Subcutaneous abdominal adipose tissue (tissue), 5 donors: ENCODE results near the gene VWA3B.

ENCODE experiments used
- H3K27ac ChIP-seq: one replicate; pipeline ENCODE4 v1.7.0; 2013; ENCODE audit warnings: low read depth, mild to moderate bottlenecking, inconsistent platforms, low read length, moderate library complexity
- H3K27me3 ChIP-seq, 5 donors: one replicate each; pipeline ENCODE4 v1.7.0; 2013; ENCODE audit warnings: low read length in 5 of 5, inconsistent platforms in 1 of 5; ENCODE audit not compliant: control insufficient read depth in 5 of 5, insufficient read depth in 4 of 5
- H3K36me3 ChIP-seq, 5 donors: one replicate each; pipeline ENCODE4 v1.7.0; 2013; ENCODE audit warnings: low read length in 5 of 5; ENCODE audit not compliant: control insufficient read depth in 5 of 5, insufficient read depth in 5 of 5
- H3K4me1 ChIP-seq, 5 donors: one replicate each; pipeline ENCODE4 v1.7.0; 2013; ENCODE audit warnings: low read length in 5 of 5, mild to moderate bottlenecking in 3 of 5, moderate library complexity in 1 of 5; ENCODE audit not compliant: control insufficient read depth in 5 of 5, insufficient read depth in 5 of 5
- H3K4me3 ChIP-seq, 5 donors: one replicate each; pipeline ENCODE4 v1.7.0; 2013; ENCODE audit warnings: low read length in 5 of 5, low read depth in 1 of 5
- H3K9ac ChIP-seq, 5 donors: one replicate each; pipeline ENCODE4 v1.7.0; 2013; ENCODE audit warnings: low read length in 5 of 5, mild to moderate bottlenecking in 4 of 5, moderate library complexity in 3 of 5
- H3K9me3 ChIP-seq, 5 donors: one replicate each; pipeline ENCODE4 v1.7.0; 2013; ENCODE audit warnings: low read length in 5 of 5; ENCODE audit not compliant: control insufficient read depth in 5 of 5
- donor health status: healthy.
- donor health status: healthy.
- donor health status: healthy.
- donor health status: healthy.
- donor health status: healthy.

The VWA3B gene

DNA sequence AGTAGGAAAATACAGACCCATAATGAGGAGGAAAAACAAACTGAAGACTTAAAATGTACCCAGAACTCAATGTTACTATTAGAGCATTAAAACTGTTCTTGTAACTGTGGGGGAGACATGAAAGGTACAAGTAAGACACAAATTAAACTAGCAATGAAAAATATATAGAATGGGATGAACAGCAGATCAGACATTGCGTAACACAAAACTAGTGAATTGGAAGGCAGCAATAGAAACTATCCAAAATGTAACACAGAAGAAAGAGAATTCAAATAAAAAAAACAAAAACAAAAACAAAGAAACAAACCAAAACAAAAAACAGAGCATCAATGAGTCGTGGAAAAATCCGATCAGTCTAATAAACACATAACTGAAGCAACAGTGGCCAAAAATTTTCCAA lies 132.2 kb downstream of the VWA3B start:
- no peaks in the 10 kb centered on the region for H3K36me3 ChIP-seq
- H3K27ac ChIP-seq: no peak overlapping the region
- peaks cover 0 to 10% (median 4%) of the 10 kb centered on the region in 5 donors for H3K9me3 ChIP-seq
- H3K9ac ChIP-seq: no peak overlapping the region
- H3K4me1 ChIP-seq: no peaks in the 10 kb centered on the region
- no peak overlapping the region for H3K4me3 ChIP-seq
- H3K27me3 ChIP-seq: peaks cover 0 to 5% (median 0%) of the 10 kb centered on the region in 5 donors

DNA sequence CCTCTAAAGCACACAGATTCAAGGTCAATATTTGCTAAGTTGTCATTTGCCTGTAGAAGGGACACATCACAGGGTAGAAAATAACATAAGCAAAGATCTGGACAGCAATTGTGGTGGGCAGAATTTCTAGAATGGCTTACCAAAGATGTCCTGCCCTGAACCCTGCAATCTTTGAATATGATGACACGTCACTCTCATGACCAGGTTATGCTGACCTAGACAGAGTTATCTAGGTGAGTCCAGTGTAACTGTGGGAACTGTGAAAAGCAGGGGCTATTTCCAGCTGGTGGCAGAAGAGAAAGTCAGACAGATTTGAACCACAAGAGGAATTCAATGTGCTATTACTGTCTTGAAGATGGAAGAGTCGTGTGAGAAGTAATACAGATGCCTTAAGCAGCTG lies 147.0 kb downstream of the VWA3B start:
- Histone ChIP-seq H3K9ac (no peak overlapping the region), H3K9me3 (no peaks in the 10 kb centered on the region), H3K4me1 (peaks cover 0 to 9% (median 0%) of the 10 kb centered on the region in 5 donors), H3K4me3 (no peak overlapping the region), H3K27me3 (no peaks in the 10 kb centered on the region), H3K27ac (no peak overlapping the region), H3K36me3 (no peaks in the 10 kb centered on the region)

DNA sequence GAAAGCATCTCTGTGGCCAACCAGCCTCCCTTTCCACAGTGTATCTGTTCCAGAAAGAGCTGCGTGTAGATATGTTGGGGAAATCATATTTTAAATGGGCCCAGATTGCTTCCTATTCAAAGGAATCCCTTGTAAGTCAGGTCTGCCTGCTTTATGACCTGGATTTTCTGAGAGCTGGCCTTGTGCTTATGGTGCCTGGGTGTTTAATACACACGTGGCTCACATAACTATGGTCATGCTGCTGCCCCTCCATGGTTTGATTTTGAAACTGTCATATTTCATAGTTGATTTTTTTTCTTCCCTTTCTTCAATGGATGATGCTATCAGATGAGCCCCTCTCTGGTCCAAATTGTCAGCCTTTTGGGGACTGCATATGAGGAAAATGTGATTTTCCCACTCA lies 147.8 kb downstream of the VWA3B start:
- Histone ChIP-seq H3K27me3 (no peaks in the 10 kb centered on the region), H3K9me3 (no peaks in the 10 kb centered on the region), H3K9ac (no peak overlapping the region), H3K36me3 (no peaks in the 10 kb centered on the region), H3K4me3 (no peak overlapping the region), H3K27ac (no peak overlapping the region), H3K4me1 (peaks cover 0 to 9% (median 0%) of the 10 kb centered on the region in 5 donors)

DNA sequence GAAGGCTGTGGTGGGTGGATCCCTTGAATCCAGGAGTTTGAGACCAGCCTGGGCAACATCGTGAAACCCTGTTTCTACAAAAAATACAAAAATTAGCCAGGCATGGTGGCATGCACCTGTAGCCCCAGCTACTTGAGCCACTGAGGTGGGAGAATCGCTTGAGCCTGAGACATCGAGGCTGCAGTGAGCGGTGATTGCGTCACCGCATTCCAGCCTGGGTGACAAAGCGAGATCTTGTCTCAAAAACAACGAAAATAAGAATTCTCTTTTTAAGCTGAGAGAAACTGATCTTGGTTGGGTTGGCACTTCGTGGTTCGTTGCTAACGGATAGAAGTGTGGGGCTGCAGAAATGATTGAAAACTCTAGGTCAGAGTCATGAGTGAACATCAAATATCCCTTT lies 150.0 kb downstream of the VWA3B start:
- Histone ChIP-seq H3K36me3 (no peaks in the 10 kb centered on the region), H3K27ac (no peak overlapping the region), H3K4me3 (no peak overlapping the region), H3K4me1 (peaks cover 0 to 9% (median 0%) of the 10 kb centered on the region in 5 donors), H3K9ac (no peak overlapping the region), H3K9me3 (no peaks in the 10 kb centered on the region), H3K27me3 (no peaks in the 10 kb centered on the region)

GRCh38 chr2:98240786-98241398 lies 153.9 kb downstream of the VWA3B start:
- no peaks in the 10 kb centered on the region for H3K4me1 ChIP-seq
- no peak overlapping the region for H3K27ac ChIP-seq
- H3K9me3 ChIP-seq: no peaks in the 10 kb centered on the region
- H3K36me3 ChIP-seq: no peaks in the 10 kb centered on the region
- no peak overlapping the region for H3K4me3 ChIP-seq
- H3K27me3 ChIP-seq: peaks cover 0 to 3% (median 0%) of the 10 kb centered on the region in 5 donors
- H3K9ac ChIP-seq: no peak overlapping the region

DNA sequence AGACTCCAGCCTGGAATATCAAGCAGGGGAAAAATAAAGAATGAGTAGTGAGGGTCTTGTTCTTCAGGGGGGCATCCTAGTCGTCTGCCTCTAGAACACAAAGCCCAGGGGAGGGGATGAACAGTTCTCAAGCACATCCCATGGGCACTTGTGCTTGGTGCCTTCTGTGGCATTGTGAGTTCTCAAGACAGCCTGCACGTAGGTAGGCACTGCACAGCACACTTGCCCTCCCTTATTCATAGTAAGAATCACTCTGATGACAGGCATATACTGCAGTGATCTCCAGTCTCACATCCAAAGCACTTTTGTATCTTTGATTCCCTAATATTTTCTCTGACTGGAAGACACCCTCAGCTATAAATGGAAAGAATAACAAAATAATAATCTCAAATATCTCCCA lies 154.6 kb downstream of the VWA3B start:
- no peak overlapping the region for H3K27ac ChIP-seq
- H3K4me3 ChIP-seq: no peak overlapping the region
- no peak overlapping the region for H3K9ac ChIP-seq
- H3K9me3 ChIP-seq: no peaks in the 10 kb centered on the region
- no peaks in the 10 kb centered on the region for H3K36me3 ChIP-seq
- H3K27me3 ChIP-seq: peaks cover 0 to 3% (median 0%) of the 10 kb centered on the region in 5 donors
- no peaks in the 10 kb centered on the region for H3K4me1 ChIP-seq

GRCh38 chr2:98242003-98242402 lies 155.0 kb downstream of the VWA3B start:
- Histone ChIP-seq H3K27ac (no peak overlapping the region), H3K4me3 (no peak overlapping the region), H3K4me1 (no peaks in the 10 kb centered on the region), H3K9ac (no peak overlapping the region), H3K9me3 (no peaks in the 10 kb centered on the region), H3K27me3 (peaks cover 0 to 3% (median 0%) of the 10 kb centered on the region in 5 donors), H3K36me3 (no peaks in the 10 kb centered on the region)

DNA sequence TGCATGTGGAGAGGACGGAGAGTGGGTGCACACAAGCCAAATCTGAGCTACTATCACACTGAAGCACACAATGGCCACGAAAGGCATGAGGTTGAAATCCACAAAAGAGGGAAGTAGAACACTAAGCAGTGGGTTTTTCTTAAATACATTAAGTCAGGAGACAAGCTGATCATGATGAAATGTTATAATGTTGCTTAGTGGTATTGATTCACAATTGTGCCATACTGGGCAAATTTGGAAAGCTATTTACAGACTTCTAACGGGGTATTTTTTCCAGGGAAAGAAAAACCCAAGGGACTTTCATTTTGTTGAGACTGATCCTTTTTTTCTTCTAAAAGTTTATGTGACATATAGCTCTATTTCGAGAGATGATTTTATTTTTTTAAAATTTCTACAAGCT lies 158.5 kb downstream of the VWA3B start:
- H3K9me3 ChIP-seq: peaks cover 0 to 7% (median 4%) of the 10 kb centered on the region in 5 donors
- peaks cover 0 to 3% (median 0%) of the 10 kb centered on the region in 5 donors for H3K27me3 ChIP-seq
- no peaks in the 10 kb centered on the region for H3K4me1 ChIP-seq
- H3K36me3 ChIP-seq: no peaks in the 10 kb centered on the region
- H3K9ac ChIP-seq: no peak overlapping the region
- H3K4me3 ChIP-seq: no peak overlapping the region
- H3K27ac ChIP-seq: no peak overlapping the region

DNA sequence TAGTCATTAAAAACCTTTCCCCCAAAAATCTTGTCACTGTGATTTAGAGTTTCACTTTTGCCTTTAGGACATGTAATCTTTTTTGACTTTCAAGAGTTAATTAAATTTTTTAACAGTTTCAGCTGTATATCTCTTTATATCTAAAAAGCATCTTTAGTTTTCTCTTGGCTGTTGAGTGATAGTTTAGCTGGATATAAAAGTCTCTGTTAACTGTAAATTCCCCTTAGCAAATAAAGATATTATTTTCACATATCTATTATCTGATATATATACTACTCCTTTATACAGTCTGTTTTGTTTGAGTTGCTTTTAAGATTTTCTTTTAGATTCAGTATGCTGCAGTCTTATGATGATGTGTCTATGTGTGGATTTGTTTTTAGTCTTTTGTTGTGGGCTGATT lies 160.4 kb downstream of the VWA3B start:
- Histone ChIP-seq H3K9ac (no peak overlapping the region), H3K27me3 (peaks cover 0 to 1% (median 0%) of the 10 kb centered on the region in 5 donors), H3K27ac (no peak overlapping the region), H3K4me1 (no peaks in the 10 kb centered on the region), H3K4me3 (no peak overlapping the region), H3K36me3 (no peaks in the 10 kb centered on the region), H3K9me3 (peaks cover 0 to 7% (median 4%) of the 10 kb centered on the region in 5 donors)

- Histone ChIP-seq H3K9ac (no peak overlapping the region), H3K4me3 (no peak overlapping the region), H3K9me3 (peaks cover 0 to 7% (median 4%) of the 10 kb centered on the region in 5 donors), H3K4me1 (no peaks in the 10 kb centered on the region), H3K36me3 (no peaks in the 10 kb centered on the region), H3K27me3 (peaks cover 0 to 3% (median 0%) of the 10 kb centered on the region in 5 donors), H3K27ac (no peak overlapping the region)
Observed at GRCh38 chr2:98252038-98252773, 165.2 kb downstream of the VWA3B start.
